ENCODE data around the gene PIP4K2A.

DNA sequence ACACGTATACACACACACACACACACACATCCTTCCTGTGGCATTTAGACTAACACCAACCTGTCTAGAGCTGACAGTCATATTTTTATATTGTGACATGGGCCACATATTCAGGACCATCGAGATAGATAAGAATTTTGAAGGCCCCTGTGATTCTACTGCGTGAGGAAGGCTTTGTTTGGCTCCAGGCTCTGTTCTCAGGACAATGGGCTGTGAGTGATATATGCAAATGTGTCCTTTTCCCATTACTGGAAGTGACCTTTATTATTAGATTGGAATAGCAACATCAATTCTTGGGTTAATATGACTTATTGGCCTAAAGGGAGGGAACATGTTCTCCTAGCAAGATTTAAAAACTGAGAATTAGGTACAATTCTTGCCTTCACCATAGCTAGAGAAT lies 213.0 kb downstream of the PIP4K2A start:
- TF ChIP-seq, protein P1, sequence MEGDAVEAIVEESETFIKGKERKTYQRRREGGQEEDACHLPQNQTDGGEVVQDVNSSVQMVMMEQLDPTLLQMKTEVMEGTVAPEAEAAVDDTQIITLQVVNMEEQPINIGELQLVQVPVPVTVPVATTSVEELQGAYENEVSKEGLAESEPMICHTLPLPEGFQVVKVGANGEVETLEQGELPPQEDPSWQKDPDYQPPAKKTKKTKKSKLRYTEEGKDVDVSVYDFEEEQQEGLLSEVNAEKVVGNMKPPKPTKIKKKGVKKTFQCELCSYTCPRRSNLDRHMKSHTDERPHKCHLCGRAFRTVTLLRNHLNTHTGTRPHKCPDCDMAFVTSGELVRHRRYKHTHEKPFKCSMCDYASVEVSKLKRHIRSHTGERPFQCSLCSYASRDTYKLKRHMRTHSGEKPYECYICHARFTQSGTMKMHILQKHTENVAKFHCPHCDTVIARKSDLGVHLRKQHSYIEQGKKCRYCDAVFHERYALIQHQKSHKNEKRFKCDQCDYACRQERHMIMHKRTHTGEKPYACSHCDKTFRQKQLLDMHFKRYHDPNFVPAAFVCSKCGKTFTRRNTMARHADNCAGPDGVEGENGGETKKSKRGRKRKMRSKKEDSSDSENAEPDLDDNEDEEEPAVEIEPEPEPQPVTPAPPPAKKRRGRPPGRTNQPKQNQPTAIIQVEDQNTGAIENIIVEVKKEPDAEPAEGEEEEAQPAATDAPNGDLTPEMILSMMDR (conservative IDR thresholded peaks at IDR 0.05) = no peak
- no peak for TF ChIP-seq EZH2 (IDR thresholded peaks at IDR 0.05; ENCODE audit: low read depth)
